HG03139 (cell line): Measurements from ENCODE around the gene ZNF136.

Source experiments
- ATAC-seq: cut with Tn5 transposase; IDR thresholded peaks from one replicate; pipeline ENCODE4 v1.9.1; 2021; ENCODE audit not compliant: unreplicated experiment

The ZNF136 gene

GRCh38 chr19:12187625-12188024 lies 24.7 kb downstream of the ZNF136 start:
- ATAC-seq: no peak

GRCh38 chr19:12194827-12195731 lies 32.2 kb downstream of the ZNF136 start:
- no peak for ATAC-seq

DNA sequence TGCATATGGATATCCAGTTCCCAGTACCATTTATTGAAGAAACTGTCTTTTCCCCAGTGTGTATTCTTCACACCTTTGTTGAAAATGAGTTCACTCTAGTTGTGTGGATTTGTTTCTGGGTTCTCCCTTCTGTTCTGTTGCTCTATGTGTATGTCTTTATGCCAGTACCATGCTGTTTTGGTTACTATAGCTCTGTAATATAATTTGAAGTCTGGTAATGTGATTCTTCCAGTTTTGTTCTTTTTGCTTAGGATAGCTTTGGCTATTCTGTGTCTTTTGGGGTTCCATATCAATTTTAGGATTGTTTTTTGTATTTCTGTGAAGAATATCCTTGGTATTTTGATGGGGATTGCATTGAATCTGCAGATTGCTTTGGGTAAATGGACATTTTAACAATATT lies 35.2 kb downstream of the ZNF136 start:
- no peak for ATAC-seq

- ATAC-seq: no peak
Observed at GRCh38 chr19:12199757-12200419, 37.0 kb downstream of the ZNF136 start.

DNA sequence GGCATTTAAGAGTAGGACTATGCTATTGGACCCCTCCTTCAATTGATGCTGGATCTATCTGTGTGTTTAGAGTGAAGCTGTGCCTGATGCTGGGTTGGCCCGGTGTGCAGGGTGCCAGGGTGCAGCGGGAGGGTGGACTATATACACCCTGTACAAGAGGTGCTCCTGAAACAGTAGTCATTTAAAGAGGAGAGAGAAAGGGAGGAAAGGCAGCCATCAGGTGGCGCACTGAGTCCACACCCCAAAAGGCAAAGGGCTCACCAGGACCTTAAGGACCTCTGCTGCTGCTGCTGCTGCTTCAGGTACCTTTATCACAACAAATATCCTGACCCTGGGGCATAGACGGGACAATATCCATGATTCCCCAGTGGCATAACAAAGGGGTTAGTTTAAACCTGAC lies 39.4 kb downstream of the ZNF136 start:
- no peak for ATAC-seq

DNA sequence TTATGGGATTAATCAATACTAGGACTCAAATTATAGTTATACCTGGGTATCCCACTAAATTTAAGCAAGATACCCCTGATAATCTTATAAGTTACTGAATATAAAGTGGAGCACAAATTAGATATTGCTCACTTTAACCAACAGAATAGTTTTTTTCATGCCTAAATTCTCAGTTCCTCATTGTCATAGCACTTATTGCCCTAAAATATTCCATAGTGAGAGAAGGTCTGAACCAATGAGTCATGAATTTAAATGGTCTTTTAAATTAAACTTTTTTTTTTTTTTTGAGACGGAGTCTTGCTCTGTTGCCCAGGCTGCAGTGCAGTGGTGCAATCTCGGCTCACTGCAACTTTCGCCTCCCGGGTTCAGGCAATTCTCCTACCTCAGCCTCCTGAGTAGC lies 42.4 kb downstream of the ZNF136 start:
- ATAC-seq: no peak

DNA sequence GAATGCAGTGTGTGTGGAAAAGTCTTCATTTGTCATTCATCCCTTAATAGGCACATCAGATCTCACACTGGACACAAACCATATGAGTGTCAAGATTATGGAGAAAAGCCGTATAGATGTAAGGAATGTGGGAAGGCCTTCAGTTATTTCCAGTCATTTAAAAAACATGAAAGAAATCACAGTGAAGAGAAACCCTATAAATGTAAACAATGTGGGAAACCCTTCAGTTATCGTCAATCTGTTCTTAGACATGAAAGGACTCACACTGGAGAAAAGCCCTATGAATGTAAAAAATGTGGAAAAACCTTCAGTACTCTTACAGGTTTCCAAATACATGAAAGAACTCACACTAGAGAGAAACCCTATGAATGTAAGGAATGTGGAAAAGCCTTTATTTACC lies 45.3 kb downstream of the ZNF136 start:
- no peak for ATAC-seq

DNA sequence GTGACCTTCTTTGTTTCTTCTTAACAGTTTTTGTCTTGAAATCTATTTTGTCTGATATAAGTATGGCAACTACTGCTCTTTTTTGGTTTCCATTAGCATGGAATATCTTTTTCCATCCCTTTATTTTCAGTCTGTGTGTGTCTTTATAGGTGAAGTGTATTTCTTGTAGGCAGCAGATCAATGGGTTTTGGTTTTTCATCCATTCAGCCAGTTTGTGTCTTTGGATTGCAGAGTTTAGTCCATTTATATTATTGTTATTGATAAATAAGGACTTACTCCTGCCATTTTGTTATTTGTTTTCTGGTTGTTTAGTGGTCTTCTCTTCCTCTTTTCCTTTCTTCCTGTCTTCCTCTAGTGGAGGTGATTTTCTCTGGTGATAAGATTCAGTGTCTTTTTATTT lies 54.4 kb downstream of the ZNF136 start:
- ATAC-seq: no peak

DNA sequence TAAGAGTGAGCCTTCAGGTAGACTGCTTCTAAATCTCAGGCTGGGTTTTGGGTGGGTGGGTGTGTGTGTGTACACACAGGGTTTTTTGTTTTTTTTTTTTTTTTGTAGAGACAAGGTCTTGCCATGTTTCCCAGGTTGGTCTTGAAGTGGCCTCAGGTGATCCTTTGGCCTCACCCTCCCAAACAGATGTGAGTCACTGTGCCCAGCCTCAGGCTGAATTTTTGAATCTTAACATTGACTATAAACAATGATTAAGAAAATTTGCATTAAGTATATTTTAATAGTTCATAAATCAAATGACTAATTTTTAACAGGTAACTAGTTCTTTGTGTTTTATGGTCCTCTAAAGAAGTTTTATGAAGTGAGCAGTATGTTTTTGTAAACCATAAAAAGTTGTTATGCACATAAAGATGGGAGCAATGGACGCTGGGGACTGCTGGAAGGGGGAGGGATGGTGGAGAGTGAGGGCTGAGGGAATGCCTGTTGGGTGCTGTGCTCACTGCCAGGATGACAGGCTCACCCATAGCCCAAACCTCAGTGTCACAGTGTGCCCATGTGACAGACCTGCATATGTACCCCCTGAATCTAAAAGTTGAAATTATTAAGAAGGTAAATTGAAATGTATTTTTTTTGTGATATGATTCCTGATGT lies 60.2 kb downstream of the ZNF136 start:
- ATAC-seq: no peak

- ATAC-seq: no peak
Observed at GRCh38 chr19:12224676-12225075, 61.8 kb downstream of the ZNF136 start.

DNA sequence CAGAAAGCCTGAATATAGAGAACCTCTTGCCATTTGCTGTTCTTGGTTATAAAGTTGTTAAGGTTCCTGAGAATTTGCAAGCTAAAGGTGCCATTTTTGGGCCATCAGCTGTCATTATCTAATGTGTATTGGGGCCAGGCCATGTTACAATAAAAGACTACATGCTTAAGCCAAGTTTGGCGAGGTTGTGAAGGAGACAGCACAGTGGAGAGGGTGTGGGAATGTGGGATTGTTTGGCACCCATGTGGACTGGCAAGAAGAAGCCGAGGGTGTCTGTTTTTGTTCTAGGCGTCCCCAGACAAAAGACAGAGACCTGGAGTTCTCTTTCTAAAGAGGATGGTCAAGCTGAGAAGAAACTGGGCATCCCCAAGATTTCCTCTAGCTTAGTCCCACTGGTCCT lies 67.1 kb downstream of the ZNF136 start:
- no peak for ATAC-seq

- no peak for ATAC-seq
Observed at GRCh38 chr19:12230751-12231733, 68.1 kb downstream of the ZNF136 start.

GRCh38 chr19:12232961-12233360 lies 70.1 kb downstream of the ZNF136 start:
- ATAC-seq: no peak

DNA sequence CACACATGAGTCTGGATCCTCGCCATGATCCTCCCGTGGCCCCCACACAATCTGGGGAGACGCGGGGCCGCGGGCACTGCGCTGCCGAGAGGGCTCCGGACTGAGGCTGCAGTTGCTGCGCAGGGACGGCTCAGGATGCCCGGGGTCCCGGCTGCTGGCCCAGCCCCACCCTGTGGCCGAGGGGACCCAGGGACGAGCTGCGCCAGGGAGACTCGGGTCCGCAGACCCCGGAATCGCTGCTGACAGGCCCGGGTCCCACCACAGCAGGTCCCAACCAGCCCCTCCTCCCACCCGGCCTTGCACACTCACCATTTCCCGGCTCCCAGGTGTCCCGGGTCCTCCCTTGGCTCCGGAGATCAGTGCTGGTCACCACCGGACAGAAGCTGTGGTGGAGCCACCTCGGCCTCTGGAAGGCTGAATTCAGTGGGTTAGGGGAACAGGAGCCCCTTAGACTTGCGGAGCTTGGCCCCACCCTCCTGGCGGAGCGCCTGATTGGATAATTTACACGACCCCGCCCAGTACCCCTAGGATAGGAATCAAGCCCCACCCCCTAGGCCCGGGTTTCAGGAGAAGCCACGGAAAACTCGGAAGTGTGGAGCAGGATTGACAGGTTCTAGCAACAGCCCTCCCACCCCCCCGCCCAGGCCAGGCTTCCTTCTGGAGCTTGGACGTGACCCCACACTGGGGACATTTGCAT lies 74.4 kb downstream of the ZNF136 start:
- ATAC-seq: no peak
